Measurements from ENCODE around the gene PTPRD. TPM values are rescaled to one million over a fixed set of nuclear protein-coding genes. Genes with fewer than 3 reads are reported as not detected.

PTPRD gene
- total and polyA plus RNA-seq, 2 experiments from 2014 or later: 11.5 to 58.0 TPM

GRCh38 chr9:10015755-10016154, 597.0 kb downstream of the PTPRD start:
- peaks cover 17% of the 10 kb centered on the region; the same call in 2 of the 3 replicates for H3K4me1 Mint-ChIP-seq
- H3K36me3 ChIP-seq (ENCODE audit: insufficient read depth): no peaks in the 10 kb centered on the region
- H4K20me1 ChIP-seq (replicated peaks; ENCODE audit: insufficient read depth): no peaks in the 10 kb centered on the region
- no peak overlapping the region for H3K4me3 Mint-ChIP-seq
- H3K27me3 Mint-ChIP-seq (ENCODE audit: insufficient read depth, low read depth, poor library complexity): no peaks in the 10 kb centered on the region
- H3K9me2 ChIP-seq (ENCODE audit: insufficient read depth): no peaks in the 10 kb centered on the region
- no peak overlapping the region for H3K4me2 ChIP-seq
- H3K4me3 ChIP-seq: no peak overlapping the region
- H3F3A ChIP-seq (replicated peaks; ENCODE audit: low read depth): no peaks in the 10 kb centered on the region
- no peaks in the 10 kb centered on the region for H3K79me2 ChIP-seq (replicated peaks; ENCODE audit: insufficient read depth)
- no peak overlapping the region for H2AFZ ChIP-seq
- DNase-seq (ENCODE audit: low spot score): no peak
- H3K27ac Mint-ChIP-seq: no peak overlapping the region
- peaks cover 8% of the 10 kb centered on the region for H3K9me3 Mint-ChIP-seq
- no peaks in the 10 kb centered on the region for H3K27me3 ChIP-seq (ENCODE audit: insufficient read depth)
- ATAC-seq: no peak
- H3K36me3 Mint-ChIP-seq (ENCODE audit: low read depth): peaks cover 3% of the 10 kb centered on the region; the same call in 2 of the 3 replicates
- no peak for TF ChIP-seq REST (IDR thresholded peaks at IDR 0.05; ENCODE audit: unreplicated experiment)
- H3K4me1 ChIP-seq (ENCODE audit: insufficient read depth): peaks cover 26% of the 10 kb centered on the region
- H3K27ac ChIP-seq (ENCODE audit: low read depth): no peak overlapping the region

- H3K36me3 ChIP-seq (ENCODE audit: insufficient read depth): no peaks in the 10 kb centered on the region
- Mint-ChIP-seq H3K27me3 (ENCODE audit: insufficient read depth, low read depth, poor library complexity) (no peaks in the 10 kb centered on the region), H3K4me3 (no peak overlapping the region), H3K4me1 (peaks cover 21% of the 10 kb centered on the region; the same call in 2 of the 3 replicates), H3K27ac (no peak overlapping the region), H3K9me3 (peaks cover 8% of the 10 kb centered on the region), H3K36me3 (ENCODE audit: low read depth) (peaks cover 3% of the 10 kb centered on the region; the same call in 2 of the 3 replicates)
- no peaks in the 10 kb centered on the region for H3K79me2 ChIP-seq (replicated peaks; ENCODE audit: insufficient read depth)
- H3K4me1 ChIP-seq (ENCODE audit: insufficient read depth): peaks cover 29% of the 10 kb centered on the region
- no peak overlapping the region for H3K4me3 ChIP-seq
- H3K27ac ChIP-seq (ENCODE audit: low read depth): no peak overlapping the region
- H3F3A ChIP-seq (replicated peaks; ENCODE audit: low read depth): no peaks in the 10 kb centered on the region
- no peak overlapping the region for H3K4me2 ChIP-seq
- ATAC-seq: no peak
- no peak for DNase-seq (ENCODE audit: low spot score)
- H3K27me3 ChIP-seq (ENCODE audit: insufficient read depth): no peaks in the 10 kb centered on the region
- no peak for TF ChIP-seq ZNF114 (CRISPR knock-in tag; IDR thresholded peaks at IDR 0.05)
- no peak for TF ChIP-seq REST (IDR thresholded peaks at IDR 0.05; ENCODE audit: unreplicated experiment)
- no peak for TF ChIP-seq ZNF462 (CRISPR knock-in tag; IDR thresholded peaks at IDR 0.05)
- no peak for TF ChIP-seq JUNB (IDR thresholded peaks at IDR 0.05; ENCODE audit: unreplicated experiment)
- no peak for TF ChIP-seq CTCF (conservative IDR thresholded peaks at IDR 0.05; ENCODE audit: low read depth in 2 of 2)
- no peak overlapping the region for H2AFZ ChIP-seq
- no peaks in the 10 kb centered on the region for H4K20me1 ChIP-seq (replicated peaks; ENCODE audit: insufficient read depth)
- H3K9me2 ChIP-seq (ENCODE audit: insufficient read depth): no peaks in the 10 kb centered on the region
Measured at GRCh38 chr9:10014889-10015288, 597.9 kb downstream of the PTPRD start.
